HEK293 (cell line): ENCODE data around the gene BMS1.

Source experiments
- CTCF ChIA-PET: fragments of 350-600 bp; formaldehyde crosslinking; extraction: SDS; loops from one replicate; lab custom pipeline; 2021; ENCODE audit warnings: antibody characterized with exemption; lab: Yijun Ruan, JAX
- POLR2A ChIA-PET: fragments of 300-600 bp; formaldehyde crosslinking; extraction: SDS; loops from one replicate; lab custom pipeline; 2020; ENCODE audit warnings: antibody characterized with exemption, inconsistent platforms; lab: Yijun Ruan, JAX
- H3K27ac ChIP-seq: fragments of 200-500 bp; sonication (Bioruptor generic); 2 replicates; pipeline ENCODE4 v1.5.1; 2014; ENCODE audit warnings: low read depth, low read length, control low read depth, inconsistent platforms; ENCODE audit errors: extremely low read depth
- H3K36me3 ChIP-seq, 2 experiments: fragments of 200-500 bp in 1 of 2; sonication (Bioruptor generic) in 1 of 2; 1 replicate in 1 of 2; 2 replicates in 1 of 2; pipeline ENCODE4 v1.5.1; 2014 to 2017; ENCODE audit warnings: inconsistent platforms in 2 of 2, low read length in 2 of 2; ENCODE audit not compliant: control insufficient read depth in 2 of 2, insufficient read depth in 1 of 2
- H3K4me1 ChIP-seq: fragments of 200-500 bp; sonication (Bioruptor generic); 2 replicates; pipeline ENCODE4 v1.5.1; 2014; ENCODE audit warnings: mild to moderate bottlenecking, low read length, inconsistent platforms; ENCODE audit not compliant: control insufficient read depth, insufficient read depth
- H3K4me3 ChIP-seq: 2 replicates; pipeline ENCODE4 v1.5.1; 2011; ENCODE audit warnings: low read depth, mild to moderate bottlenecking, control low read depth, low read length, moderate library complexity
- H3K9me3 ChIP-seq: fragments of 200-500 bp; sonication (Bioruptor generic); 2 replicates; pipeline ENCODE4 v1.5.1; 2014; ENCODE audit warnings: low read depth, low read length, inconsistent platforms; ENCODE audit not compliant: control insufficient read depth, insufficient read depth
- CTCF ChIP-seq: fragments of 450-650 bp; formaldehyde crosslinking; IDR thresholded peaks from 2 replicates; pipeline ENCODE4 v1.5.1; 2016; ENCODE audit warnings: missing biosample characterization, missing genetic modification characterization
- PATZ1 ChIP-seq: fragments of 450-650 bp; formaldehyde crosslinking; IDR thresholded peaks from 2 replicates; pipeline ENCODE4 v1.5.1; 2016; ENCODE audit warnings: missing biosample characterization, missing genetic modification characterization
- PRDM10 ChIP-seq: fragments of 450-650 bp; formaldehyde crosslinking; IDR thresholded peaks from 2 replicates; pipeline ENCODE4 v1.5.1; 2016; ENCODE audit warnings: missing biosample characterization, missing genetic modification characterization
- SP2 ChIP-seq: fragments of 450-650 bp; formaldehyde crosslinking; IDR thresholded peaks from 2 replicates; pipeline ENCODE4 v1.5.1; 2016; ENCODE audit warnings: missing biosample characterization, missing genetic modification characterization
- YY2 ChIP-seq: fragments of 450-650 bp; formaldehyde crosslinking; IDR thresholded peaks from 2 replicates; pipeline ENCODE4 v1.5.1; 2016; ENCODE audit warnings: missing biosample characterization, missing genetic modification characterization
- ZBTB10 ChIP-seq: fragments of 450-650 bp; formaldehyde crosslinking; IDR thresholded peaks from 2 replicates; pipeline ENCODE4 v1.5.1; 2016; ENCODE audit warnings: missing biosample characterization, missing genetic modification characterization
- ZBTB26 ChIP-seq: fragments of 450-650 bp; formaldehyde crosslinking; optimal IDR thresholded peaks from 2 replicates; pipeline ENCODE3; 2016; ENCODE audit warnings: missing biosample characterization, mild to moderate bottlenecking, missing genetic modification characterization
- ZNF132 ChIP-seq: fragments of 450-650 bp; formaldehyde crosslinking; IDR thresholded peaks from 2 replicates; pipeline ENCODE4 v1.5.1; 2017; ENCODE audit warnings: missing biosample characterization, missing genetic modification characterization, borderline replicate concordance
- ZNF140 ChIP-seq: fragments of 450-650 bp; formaldehyde crosslinking; IDR thresholded peaks from 2 replicates; pipeline ENCODE4 v1.5.1; 2016; ENCODE audit warnings: missing biosample characterization, missing genetic modification characterization
- ZNF157 ChIP-seq: fragments of 450-650 bp; formaldehyde crosslinking; IDR thresholded peaks from 2 replicates; pipeline ENCODE4 v1.5.1; 2016; ENCODE audit warnings: missing biosample characterization, missing genetic modification characterization
- ZNF2 ChIP-seq: fragments of 450-650 bp; formaldehyde crosslinking; IDR thresholded peaks from 2 replicates; pipeline ENCODE4 v1.5.1; 2016; ENCODE audit warnings: missing biosample characterization, missing genetic modification characterization
- ZNF350 ChIP-seq: fragments of 450-650 bp; formaldehyde crosslinking; IDR thresholded peaks from 2 replicates; pipeline ENCODE4 v1.5.0; 2017; ENCODE audit warnings: missing biosample characterization, mild to moderate bottlenecking, missing genetic modification characterization
- ZNF416 ChIP-seq: fragments of 450-650 bp; formaldehyde crosslinking; IDR thresholded peaks from 2 replicates; pipeline ENCODE4 v1.5.1; 2016; ENCODE audit warnings: missing biosample characterization, missing genetic modification characterization
- ZNF423 ChIP-seq: fragments of 450-650 bp; formaldehyde crosslinking; IDR thresholded peaks from 2 replicates; pipeline ENCODE4 v1.5.1; 2016; ENCODE audit warnings: missing biosample characterization, missing genetic modification characterization
- ZNF501 ChIP-seq: fragments of 450-650 bp; formaldehyde crosslinking; IDR thresholded peaks from 2 replicates; pipeline ENCODE4 v1.5.1; 2016; ENCODE audit warnings: missing biosample characterization, missing genetic modification characterization
- ZNF585B ChIP-seq: fragments of 450-650 bp; formaldehyde crosslinking; IDR thresholded peaks from 2 replicates; pipeline ENCODE4 v1.5.1; 2016; ENCODE audit warnings: missing biosample characterization, missing genetic modification characterization
- ZNF654 ChIP-seq: fragments of 450-650 bp; formaldehyde crosslinking; IDR thresholded peaks from 2 replicates; pipeline ENCODE4 v1.5.1; 2016; ENCODE audit warnings: low read depth, missing biosample characterization, missing genetic modification characterization
- ZNF76 ChIP-seq: fragments of 450-650 bp; formaldehyde crosslinking; IDR thresholded peaks from 2 replicates; pipeline ENCODE4; 2016; ENCODE audit warnings: low read depth, missing biosample characterization, missing genetic modification characterization, borderline replicate concordance
- ZSCAN23 ChIP-seq: fragments of 450-650 bp; formaldehyde crosslinking; IDR thresholded peaks from 2 replicates; pipeline ENCODE4 v1.5.1; 2016; ENCODE audit warnings: missing biosample characterization, missing genetic modification characterization
- ZSCAN30 ChIP-seq: fragments of 450-650 bp; IDR thresholded peaks from 2 replicates; pipeline ENCODE4 v1.5.1; 2018; ENCODE audit warnings: missing biosample characterization, mild to moderate bottlenecking, missing genetic modification characterization, moderate library complexity
- ZSCAN4 ChIP-seq: fragments of 450-650 bp; formaldehyde crosslinking; IDR thresholded peaks from 2 replicates; pipeline ENCODE4 v1.5.1; 2017; ENCODE audit warnings: missing biosample characterization, missing genetic modification characterization

The BMS1 gene

GRCh38 chr10:42865716-42866114 lies 83.1 kb downstream of the BMS1 start (continued):
- TF ChIP-seq SP2 (tag by site-specific recombination), result no peak
- no peak for TF ChIP-seq ZNF350 (tag by site-specific recombination)
- TF ChIP-seq, all 188 proteins: peak for 0

GRCh38 chr10:42866115-42866995 lies 83.8 kb downstream of the BMS1 start:
- H3K36me3 ChIP-seq, result no peaks in the 10 kb centered on the region
- ChIA-PET CTCF (interaction anchor here (0.7 to 1.8 kb wide), 13 partner anchors 17 to 261 kb away, joined by 3 to 8 read pairs (median 4); no protein-coding TSS in a partner anchor), POLR2A (no interaction called here)
- H3K27ac ChIP-seq, result no peak overlapping the region
- peak overlapping the region; percentile 11; the same call in 1 of the 2 replicates for H3K4me3 ChIP-seq
- H3K9me3 ChIP-seq, result no peaks in the 10 kb centered on the region
- no peaks in the 10 kb centered on the region for H3K4me1 ChIP-seq
- TF ChIP-seq ZSCAN30 (tag by site-specific recombination) (peak; percentile 62; the same call in 1 of the 2 replicates), ZNF654 (peak; percentile 75), ZNF423 (tag by site-specific recombination) (no peak), ZNF140 (no peak), CTCF (tag by site-specific recombination) (peak; percentile 71), ZNF157 (tag by site-specific recombination) (no peak), ZNF501 (tag by site-specific recombination) (0 out of 2 replicates have a peak, but pooled peaks have one; percentile 42), ZNF132 (tag by site-specific recombination) (no peak), ZBTB10 (tag by site-specific recombination) (0 out of 2 replicates have a peak, but pooled peaks have one; percentile 16), ZNF585B (tag by site-specific recombination) (no peak), PATZ1 (tag by site-specific recombination) (no peak), ZSCAN4 (peak; percentile 27; the same call in 1 of the 2 replicates), ZNF76 (tag by site-specific recombination) (peak; percentile 52; the same call in 1 of the 2 replicates), ZNF2 (tag by site-specific recombination) (0 out of 2 replicates have a peak, but pooled peaks have one; percentile 54), ZNF416 (no peak), ZBTB26 (peak; percentile 73), ZSCAN23 (tag by site-specific recombination) (no peak), YY2 (tag by site-specific recombination) (no peak), PRDM10 (tag by site-specific recombination) (no peak)
